K562 (cell line): ENCODE results near the gene PAX8. TPM values are rescaled to one million over a fixed set of nuclear protein-coding genes. Genes with fewer than 3 reads are reported as not detected.
A peak's percentile ranks its signal among the peaks of the same experiment; 100 is the strongest.

Experiments
- BCLAF1 ChIP-seq, 2 experiments: fragments of 450-650 bp in 1 of 2; IDR thresholded peaks; 2 replicates each; pipeline ENCODE4 v1.6.1; 2011 to 2017; ENCODE audit warnings: low read depth in 2 of 2, antibody characterized with exemption in 1 of 2, borderline replicate concordance in 1 of 2, low read length in 1 of 2, mild to moderate bottlenecking in 1 of 2, mixed read lengths in 1 of 2; ENCODE audit not compliant: control insufficient read depth in 1 of 2
- EGR1 ChIP-seq: fragments of 450-650 bp; conservative IDR thresholded peaks from 2 replicates; pipeline ENCODE4 v1.6.1; 2017; ENCODE audit warnings: mild to moderate bottlenecking
- ELK3 ChIP-seq: fragments of 450-650 bp; formaldehyde crosslinking; IDR thresholded peaks from 2 replicates; pipeline ENCODE4 v1.4.0; 2020; ENCODE audit warnings: mild to moderate bottlenecking
- MNT ChIP-seq, 2 experiments: fragments of 450-650 bp; conservative IDR thresholded peaks; 2 replicates each; pipeline ENCODE4 v1.6.1; 2017; ENCODE audit warnings: mild to moderate bottlenecking in 2 of 2, moderate library complexity in 2 of 2
- MXD1 ChIP-seq: fragments of 250-450 bp; sonication (Bioruptor Pico); IDR thresholded peaks from 2 replicates; pipeline ENCODE4 v1.8.0; 2021; ENCODE audit warnings: borderline replicate concordance, mild to moderate bottlenecking, moderate library complexity; ENCODE audit not compliant: poor library complexity, severe bottlenecking
- POLR2H ChIP-seq: IDR thresholded peaks from 2 replicates; pipeline ENCODE4 v1.6.1; 2016; ENCODE audit warnings: missing genetic modification characterization, low read depth, mild to moderate bottlenecking, control low read depth, missing compliant biosample characterization, moderate library complexity
- PPARD ChIP-seq: fragments of 250-450 bp; sonication (Bioruptor Pico); IDR thresholded peaks from 2 replicates; pipeline ENCODE4 v1.8.0; 2022; ENCODE audit warnings: inconsistent platforms, mild to moderate bottlenecking, moderate library complexity
- RERE ChIP-seq: sonication (generic); formaldehyde crosslinking; IDR thresholded peaks from 2 replicates; pipeline ENCODE4 v1.8.0; 2023; ENCODE audit warnings: missing genetic modification reagents, mild to moderate bottlenecking, borderline replicate concordance
- RHOXF2B ChIP-seq: fragments of 250-450 bp; sonication (Bioruptor Pico); conservative IDR thresholded peaks from 2 replicates; pipeline ENCODE4 v1.5.1; 2021
- SLC30A9 ChIP-seq: fragments of 250-450 bp; sonication (Bioruptor Pico); IDR thresholded peaks from 2 replicates; pipeline ENCODE4 v1.8.0; 2022; ENCODE audit warnings: mild to moderate bottlenecking, moderate library complexity
- SRSF3 ChIP-seq: fragments of 200-400 bp; formaldehyde crosslinking; IDR thresholded peaks from 2 replicates; pipeline ENCODE4 v1.6.1; 2016; ENCODE audit warnings: mild to moderate bottlenecking, low read length, moderate library complexity; ENCODE audit not compliant: insufficient read depth
- ZNF3 ChIP-seq: fragments of 250-450 bp; sonication (Bioruptor Pico); IDR thresholded peaks from 2 replicates; pipeline ENCODE4 v1.5.0; 2021; ENCODE audit warnings: mild to moderate bottlenecking, moderate library complexity
- ZNF75A ChIP-seq: fragments of 450-650 bp; formaldehyde crosslinking; IDR thresholded peaks from 2 replicates; pipeline ENCODE4 v1.4.0; 2020; ENCODE audit warnings: mild to moderate bottlenecking
- polyA plus RNA-seq, 8 experiments: library from polyadenylated mRNA; depleted of rRNA in 4 of 8; stranded (reverse) in 5 of 8; unstranded in 3 of 8; fragments of >200 nt; fragmentation: Nextera tagmentation in 2 of 8; fragmentation: Illumina TruSeq in 1 of 8; extraction: Ambion mirVana in 2 of 8; extraction: Trizol in 1 of 8; gene quantifications; 2 replicates each; pipeline versions ENCODE4 v1.2.1 to v1.2.3, GENCODE V29; 2011 to 2014; ENCODE audit warnings: inconsistent platforms in 1 of 8, missing spikeins in 1 of 8
- total RNA-seq, 7 experiments: library from RNA; depleted of rRNA in 6 of 7; stranded (reverse); fragments of >200 nt in 6 of 7; fragmentation: Illumina TruSeq in 2 of 7; extraction: Trizol in 2 of 7; gene quantifications; 2 replicates each; pipeline versions ENCODE4 v1.2.1 to v1.2.3, GENCODE V29; 2011 to 2021; ENCODE audit warnings: low replicate concordance in 1 of 7

PAX8 gene
- total and polyA plus RNA-seq, 9 of the 15 experiments (the other 6 are each of a cell fraction or from before 2014, with no cell fraction given), result 0.13 to 2.1 (median 0.51) TPM

- TF ChIP-seq RERE (CRISPR knock-in tag) (no peak), EGR1 (peak; percentile 74), RHOXF2B (no peak), SLC30A9 (CRISPR knock-in tag) (no peak), ZNF75A (CRISPR knock-in tag) (no peak), ZNF3 (CRISPR knock-in tag) (no peak), ELK3 (CRISPR knock-in tag) (no peak), PPARD (CRISPR knock-in tag) (no peak), MXD1 (CRISPR knock-in tag) (no peak), BCLAF1 (IDR thresholded peaks at IDR 0.05; ENCODE audit: borderline replicate concordance in 1 of 2, control insufficient read depth in 1 of 2, low read depth in 2 of 2, low read length in 1 of 2) (0 out of 4 replicates have a peak, but pooled peaks of 1 of the 2 experiments have one; percentile 20), MNT (conservative IDR thresholded peaks at IDR 0.05) (peak in 1 of 2 experiments; percentile 65; a peak in 3 of 4 replicates), POLR2H (tag) (no peak), SRSF3 (no peak)
These were observed 37.5 kb downstream of the PAX8 start (continued) for GRCh38 chr2:113240915-113241911.
